GM12891 (cell line): ENCODE data around the gene DHTKD1.

Source experiments
- POLR2AphosphoS5 ChIP-seq: IDR thresholded peaks from 2 replicates; pipeline ENCODE4 v1.6.1; 2011; ENCODE audit warnings: low read depth, low read length, control low read depth
- TAF1 ChIP-seq: IDR thresholded peaks from 2 replicates; pipeline ENCODE4 v1.6.1; 2011; ENCODE audit warnings: low read depth, low read length, control low read depth

DNA sequence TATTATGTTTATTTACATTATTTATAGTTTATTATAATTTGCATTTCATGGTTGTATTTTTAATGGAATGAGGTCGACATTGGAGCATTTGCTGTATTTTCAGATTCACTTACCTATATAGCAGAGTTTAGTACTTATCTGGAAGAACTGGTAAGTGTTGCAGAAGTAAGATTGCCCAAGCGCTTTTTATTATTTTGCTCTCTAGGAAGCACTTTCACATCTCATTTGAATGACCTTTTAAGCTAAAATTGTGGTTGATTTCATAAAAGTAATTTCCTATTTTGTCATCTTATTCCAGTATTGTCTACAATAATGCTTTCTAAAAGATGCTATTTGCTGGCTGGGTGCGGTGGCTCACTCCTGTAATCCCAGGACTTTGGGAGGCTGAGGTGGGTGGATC, 89.4 kb downstream of the DHTKD1 start:
- no peak for TF ChIP-seq TAF1
- no peak for TF ChIP-seq POLR2AphosphoS5
